Measurements from ENCODE around the gene SLC9A1.
A peak's percentile ranks its signal among the peaks of the same experiment; 100 is the strongest.

The SLC9A1 gene

DNA sequence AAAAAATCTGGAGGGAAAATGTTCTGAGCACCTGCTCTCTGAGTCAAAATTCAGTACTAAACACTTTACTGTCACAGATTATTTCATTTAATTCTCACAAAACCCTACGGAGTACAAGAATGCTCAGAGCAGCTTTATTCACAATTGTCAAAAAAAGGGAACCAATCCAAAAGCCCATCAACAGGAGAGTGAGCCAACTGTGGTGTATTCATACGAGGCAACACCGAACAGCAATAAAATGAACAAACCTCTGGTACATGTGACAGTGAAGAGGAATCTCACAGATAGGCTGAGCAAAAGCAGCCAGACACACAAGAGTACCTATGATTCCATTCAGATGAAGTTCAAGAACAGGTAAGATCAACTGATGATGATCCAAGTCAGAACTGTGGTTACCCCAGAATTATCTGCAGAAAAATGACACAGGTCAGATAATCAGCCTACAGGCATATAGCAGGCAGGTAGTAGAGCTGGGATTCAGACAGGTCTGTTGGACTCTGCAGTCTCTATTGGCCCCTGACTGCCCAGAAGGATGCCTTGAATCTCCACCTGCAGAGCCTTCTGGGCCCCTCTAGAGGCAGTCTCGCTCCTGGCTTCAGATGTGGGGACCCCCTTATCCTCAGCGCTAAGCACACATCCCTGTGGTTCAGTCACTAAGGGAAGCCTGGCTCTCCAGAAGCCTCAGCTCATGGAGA, 19.2 kb downstream of the SLC9A1 start:
- H3K27me3 ChIP-seq, result no peaks in the 10 kb centered on the region
- peaks cover 34 to 100% (median 85%) of the 10 kb centered on the region in 10 experiments for H3K4me1 ChIP-seq

DNA sequence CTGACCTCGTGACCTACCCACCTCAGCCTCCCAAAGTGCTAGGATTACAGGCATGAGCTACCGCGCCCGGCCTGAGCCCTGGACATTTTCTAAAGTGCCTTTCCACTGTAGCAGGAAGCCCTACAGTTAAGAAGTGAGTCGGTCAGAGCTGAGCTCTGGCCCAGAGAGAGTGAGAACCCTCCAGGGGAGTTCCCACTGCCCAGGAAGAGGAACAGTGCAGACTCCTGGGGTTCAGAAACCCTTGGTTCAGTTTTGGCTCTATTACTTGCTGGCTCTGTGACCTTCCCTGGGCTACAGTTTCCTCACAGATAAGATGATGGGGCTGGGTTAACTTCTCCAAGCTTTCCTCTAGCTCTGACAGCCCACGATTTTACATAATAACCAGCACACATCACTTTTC, 20.9 kb downstream of the SLC9A1 start:
- Histone ChIP-seq H3K36me3 (peaks cover 0 to 83% (median 23%) of the 10 kb centered on the region in 11 experiments; a peak in 15 of 22 replicates), H3K27ac (peak overlapping the region in 8 of 11 experiments; percentile 8 to 51 (median 31); a peak in 11 of 22 replicates), H3K9ac (peak overlapping the region in 2 of 11 experiments; percentile 10 to 21; a peak in 1 of 22 replicates), H3K4me3 (no peak overlapping the region), H4K20me1 (peaks cover 0 to 40% (median 13%) of the 10 kb centered on the region in 11 experiments; a peak in 10 of 22 replicates), H3K27me3 (no peaks in the 10 kb centered on the region), H3K4me2 (peak overlapping the region in 5 of 11 experiments; percentile 15 to 95 (median 91); a peak in 10 of 22 replicates), H3K4me1 (peaks cover 29 to 88% (median 69%) of the 10 kb centered on the region in 10 experiments), H3K9me3 (replicated peaks in 1 of 11) (no peaks in the 10 kb centered on the region)
- TF ChIP-seq Cebpa-rat (IDR thresholded peaks at IDR 0.05), result no peak

More for the DNA sequence above, 19.2 kb downstream of the SLC9A1 start:
- no peaks in the 10 kb centered on the region for H3K9me3 ChIP-seq (replicated peaks in 1 of 11)
- no peak for TF ChIP-seq Cebpa-rat (IDR thresholded peaks at IDR 0.05)
- H3K4me2 ChIP-seq, result peak overlapping the region in 9 of 11 experiments; percentile 15 to 97 (median 91); a peak in 13 of 22 replicates
- H4K20me1 ChIP-seq, result peaks cover 0 to 48% (median 23%) of the 10 kb centered on the region in 11 experiments; a peak in 12 of 22 replicates
- no peak overlapping the region for H3K4me3 ChIP-seq
- peaks cover 0 to 75% (median 19%) of the 10 kb centered on the region in 11 experiments; a peak in 12 of 22 replicates for H3K36me3 ChIP-seq
- peak overlapping the region in 8 of 11 experiments; percentile 71 to 90 (median 84); a peak in 15 of 22 replicates for H3K27ac ChIP-seq
- H3K9ac ChIP-seq, result peak overlapping the region in 4 of 11 experiments; percentile 61 to 78 (median 74); a peak in 6 of 22 replicates

DNA sequence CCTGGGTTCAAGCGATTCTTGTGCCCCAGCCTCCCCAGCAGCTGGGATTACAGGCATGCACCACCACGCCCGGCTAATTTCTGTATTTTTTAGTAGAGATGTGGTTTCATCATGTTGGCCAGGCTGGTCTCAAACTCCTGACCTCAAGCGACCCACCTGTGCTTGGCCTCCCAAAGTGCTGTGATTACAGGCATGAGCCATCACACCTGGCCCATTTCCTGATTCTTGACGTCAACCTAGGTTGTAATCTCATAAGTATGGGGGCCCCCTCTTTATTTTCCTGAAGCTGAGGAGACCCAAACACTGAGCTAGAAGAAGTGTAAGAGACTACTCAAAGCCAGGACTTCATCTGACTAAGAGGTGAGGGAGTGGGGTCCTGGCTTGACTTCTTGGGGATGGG, 21.8 kb downstream of the SLC9A1 start:
- H3K27ac ChIP-seq, result peak overlapping the region in 8 of 11 experiments; percentile 2 to 55 (median 31); a peak in 8 of 22 replicates
- no peak for TF ChIP-seq Cebpa-rat (IDR thresholded peaks at IDR 0.05)
- H3K4me2 ChIP-seq, result peak overlapping the region in 7 of 11 experiments; percentile 5 to 95 (median 85); a peak in 11 of 22 replicates
- H4K20me1 ChIP-seq, result peaks cover 0 to 36% (median 7%) of the 10 kb centered on the region in 11 experiments; a peak in 6 of 22 replicates
- H3K4me3 ChIP-seq, result no peak overlapping the region
- peaks cover 24 to 80% (median 61%) of the 10 kb centered on the region in 10 experiments for H3K4me1 ChIP-seq
- H3K36me3 ChIP-seq, result peaks cover 3 to 83% (median 22%) of the 10 kb centered on the region in 11 experiments; a peak in 18 of 22 replicates
- H3K9ac ChIP-seq, result no peak overlapping the region
- no peaks in the 10 kb centered on the region for H3K9me3 ChIP-seq (replicated peaks in 1 of 11)
- no peaks in the 10 kb centered on the region for H3K27me3 ChIP-seq

DNA sequence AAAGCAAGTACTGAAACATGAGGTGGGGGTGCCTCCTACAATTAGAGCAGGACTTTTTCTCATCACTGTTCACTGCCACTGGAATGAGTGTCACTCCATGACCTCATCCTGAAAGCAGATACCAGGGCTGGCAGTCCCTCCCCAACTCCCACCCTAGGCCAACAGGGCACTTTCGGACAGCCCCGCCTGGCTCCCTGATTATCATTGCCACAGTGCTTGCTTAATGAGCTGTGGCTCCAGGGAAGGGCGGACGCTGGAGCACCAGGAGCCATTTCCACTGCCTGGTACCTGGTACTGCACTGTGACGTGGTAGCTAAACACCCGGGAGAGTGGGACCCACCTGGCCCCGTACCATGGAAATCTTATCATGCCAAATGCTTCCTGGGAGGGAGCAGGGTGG, 22.3 kb downstream of the SLC9A1 start:
- Histone ChIP-seq H3K27me3 (no peaks in the 10 kb centered on the region), H3K4me1 (peaks cover 19 to 80% (median 59%) of the 10 kb centered on the region in 10 experiments), H3K9me3 (replicated peaks in 1 of 11) (no peaks in the 10 kb centered on the region), H3K9ac (no peak overlapping the region; a peak in 1 of 22 replicates), H3K36me3 (peaks cover 4 to 83% (median 24%) of the 10 kb centered on the region in 11 experiments; a peak in 18 of 22 replicates), H3K4me3 (no peak overlapping the region), H3K4me2 (peak overlapping the region in 6 of 11 experiments; percentile 5 to 92 (median 36); a peak in 11 of 22 replicates), H3K27ac (peak overlapping the region in 5 of 11 experiments; percentile 4 to 55 (median 38); a peak in 10 of 22 replicates), H4K20me1 (peaks cover 0 to 36% (median 7%) of the 10 kb centered on the region in 11 experiments; a peak in 7 of 22 replicates)
- no peak for TF ChIP-seq Cebpa-rat (IDR thresholded peaks at IDR 0.05)

DNA sequence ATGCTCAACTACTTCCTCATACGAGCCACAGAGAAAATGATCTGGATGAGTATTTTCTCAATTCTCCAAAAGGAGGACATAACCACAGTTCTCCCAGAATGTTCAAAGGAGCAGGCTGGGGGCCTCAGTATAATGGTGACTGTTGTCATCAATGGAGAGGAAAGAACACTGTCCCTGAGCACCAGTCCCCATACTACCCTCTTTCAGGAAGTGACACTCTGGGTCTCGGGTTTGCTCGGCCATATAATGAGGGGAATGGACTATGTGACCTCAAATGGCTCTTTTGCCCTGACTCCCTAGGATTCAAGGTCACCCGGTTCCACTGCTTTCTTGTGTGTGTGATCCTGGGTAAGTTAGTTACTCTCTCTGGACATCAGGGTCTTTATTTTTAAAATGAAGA, 22.8 kb downstream of the SLC9A1 start:
- Histone ChIP-seq H4K20me1 (peaks cover 0 to 41% (median 7%) of the 10 kb centered on the region in 11 experiments; a peak in 7 of 22 replicates), H3K4me2 (peak overlapping the region in 5 of 11 experiments; percentile 11 to 92 (median 38); a peak in 10 of 22 replicates), H3K27ac (peak overlapping the region in 5 of 11 experiments; percentile 4 to 55 (median 38); a peak in 10 of 22 replicates), H3K36me3 (peaks cover 4 to 87% (median 27%) of the 10 kb centered on the region in 11 experiments; a peak in 18 of 22 replicates), H3K4me3 (no peak overlapping the region), H3K27me3 (no peaks in the 10 kb centered on the region), H3K9ac (no peak overlapping the region; a peak in 1 of 22 replicates), H3K9me3 (replicated peaks in 1 of 11) (no peaks in the 10 kb centered on the region), H3K4me1 (peaks cover 17 to 80% (median 59%) of the 10 kb centered on the region in 10 experiments)
- TF ChIP-seq Cebpa-rat (IDR thresholded peaks at IDR 0.05), result no peak

DNA sequence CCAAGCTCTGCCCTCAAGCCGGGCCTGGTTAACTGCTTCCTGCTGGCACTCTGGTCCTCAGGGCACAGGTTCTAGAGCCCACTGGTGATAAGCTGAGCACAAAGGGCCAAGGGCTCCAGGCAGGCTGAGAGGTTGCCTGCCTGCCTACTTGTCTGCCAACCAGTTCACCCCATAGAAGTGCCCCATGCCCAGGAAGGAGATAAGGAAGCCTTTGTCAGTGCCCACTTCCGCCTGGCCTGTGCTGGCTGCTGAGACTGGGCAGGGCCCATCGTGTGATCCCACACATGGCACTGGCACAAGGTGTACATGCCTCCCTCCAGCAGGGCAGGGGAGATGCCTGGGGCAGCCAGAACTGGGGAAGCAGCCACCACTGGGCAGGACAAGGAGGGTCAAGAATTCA, 24.1 kb downstream of the SLC9A1 start:
- no peak overlapping the region for H3K4me3 ChIP-seq
- H3K27ac ChIP-seq, result peak overlapping the region in 6 of 11 experiments; percentile 7 to 40 (median 30); a peak in 7 of 22 replicates
- no peaks in the 10 kb centered on the region for H3K9me3 ChIP-seq (replicated peaks in 1 of 11)
- H3K9ac ChIP-seq, result no peak overlapping the region
- no peak for TF ChIP-seq Cebpa-rat (IDR thresholded peaks at IDR 0.05)
- peaks cover 17 to 80% (median 59%) of the 10 kb centered on the region in 10 experiments for H3K4me1 ChIP-seq
- no peaks in the 10 kb centered on the region for H3K27me3 ChIP-seq
- H3K4me2 ChIP-seq, result peak overlapping the region in 2 of 11 experiments; percentile 10 to 18; a peak in 2 of 22 replicates
- H4K20me1 ChIP-seq, result peaks cover 0 to 34% (median 7%) of the 10 kb centered on the region in 11 experiments; a peak in 7 of 22 replicates
- peaks cover 4 to 90% (median 34%) of the 10 kb centered on the region in 11 experiments; a peak in 18 of 22 replicates for H3K36me3 ChIP-seq

DNA sequence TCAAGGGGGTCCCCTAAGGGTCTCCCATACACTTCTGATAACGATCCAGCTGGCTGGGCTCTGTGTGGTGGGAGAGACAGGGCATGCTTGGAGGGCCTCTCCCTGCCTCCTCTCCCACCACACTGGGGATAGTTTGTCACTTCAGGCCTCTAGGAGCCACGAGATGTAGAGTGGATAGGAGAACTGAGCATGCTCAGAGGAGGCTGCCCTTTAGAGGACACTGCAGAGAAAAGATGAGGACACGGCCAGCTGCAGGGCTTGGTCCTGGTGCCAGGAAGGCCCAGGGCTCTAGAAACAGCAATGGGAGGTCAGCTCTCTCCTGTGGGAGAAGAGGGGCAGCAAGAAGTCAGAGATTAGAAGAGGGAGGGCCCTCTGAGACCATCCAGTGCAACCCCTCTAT, 25.7 kb downstream of the SLC9A1 start:
- Histone ChIP-seq H3K4me2 (no peak overlapping the region), H3K4me3 (no peak overlapping the region), H3K27me3 (no peaks in the 10 kb centered on the region), H3K9ac (peak overlapping the region in 1 of 11 experiments; percentile 19; a peak in 1 of 22 replicates), H3K4me1 (peaks cover 18 to 80% (median 63%) of the 10 kb centered on the region in 10 experiments), H4K20me1 (peaks cover 0 to 31% (median 7%) of the 10 kb centered on the region in 11 experiments; a peak in 8 of 22 replicates), H3K9me3 (replicated peaks in 1 of 11) (no peaks in the 10 kb centered on the region), H3K27ac (peak overlapping the region in 2 of 11 experiments; percentile 3 to 5; a peak in 2 of 22 replicates), H3K36me3 (peaks cover 0 to 82% (median 30%) of the 10 kb centered on the region in 11 experiments; a peak in 18 of 22 replicates)
- TF ChIP-seq Cebpa-rat (IDR thresholded peaks at IDR 0.05), result no peak

DNA sequence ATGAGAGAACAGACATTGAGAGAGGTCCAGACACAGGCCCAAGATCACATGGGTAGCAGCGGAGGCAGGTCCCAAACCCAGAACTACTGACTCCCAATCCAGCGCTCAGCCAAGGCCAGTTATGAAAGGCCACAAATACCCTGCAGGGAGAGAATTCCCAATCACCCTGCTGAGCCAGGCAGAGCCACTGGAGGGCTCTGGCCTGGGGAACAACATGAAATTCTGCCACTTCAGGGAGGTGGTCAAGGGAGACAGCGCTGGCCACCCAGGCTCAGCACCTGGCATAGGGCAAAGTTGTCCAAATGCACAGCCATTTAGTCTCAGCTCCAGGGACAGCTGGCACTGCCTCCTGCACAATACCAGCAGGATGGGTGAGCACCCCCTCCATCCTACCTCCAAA, 27.5 kb downstream of the SLC9A1 start:
- H3K27me3 ChIP-seq, result no peaks in the 10 kb centered on the region
- H4K20me1 ChIP-seq, result peaks cover 0 to 31% (median 2%) of the 10 kb centered on the region in 11 experiments; a peak in 8 of 22 replicates
- TF ChIP-seq Cebpa-rat (IDR thresholded peaks at IDR 0.05), result no peak
- no peak overlapping the region for H3K4me3 ChIP-seq
- H3K9ac ChIP-seq, result peak overlapping the region in 5 of 11 experiments; percentile 14 to 49 (median 22); a peak in 2 of 22 replicates
- peak overlapping the region in 10 of 11 experiments; percentile 17 to 95 (median 46); a peak in 14 of 22 replicates for H3K4me2 ChIP-seq
- peak overlapping the region in 9 of 11 experiments; percentile 13 to 61 (median 42); a peak in 10 of 22 replicates for H3K27ac ChIP-seq
- peaks cover 0 to 64% (median 22%) of the 10 kb centered on the region in 11 experiments; a peak in 18 of 22 replicates for H3K36me3 ChIP-seq
- peaks cover 23 to 80% (median 62%) of the 10 kb centered on the region in 10 experiments for H3K4me1 ChIP-seq
- no peaks in the 10 kb centered on the region for H3K9me3 ChIP-seq (replicated peaks in 1 of 11)
